Thyroid gland (tissue), 4 donors: ENCODE results near the gene RAMP3.

Experiments used
- CTCF ChIP-seq, 6 experiments: fragments of 200-600 bp in 3 of 6; fragments of 450-650 bp in 3 of 6; sonication (generic) in 3 of 6; IDR thresholded peaks; one replicate each; pipeline ENCODE4 v1.5.1; 2016 to 2019; ENCODE audit warnings: antibody characterized with exemption in 6 of 6, mild to moderate bottlenecking in 2 of 6, inconsistent platforms in 1 of 6, moderate library complexity in 1 of 6
- POLR2A ChIP-seq, 2 donors: fragments of 450-650 bp; IDR thresholded peaks; one replicate each; pipeline ENCODE4 v1.6.1; 2017; ENCODE audit warnings: antibody characterized with exemption in 2 of 2, mild to moderate bottlenecking in 2 of 2, moderate library complexity in 1 of 2

- TF ChIP-seq CTCF (IDR thresholded peaks at IDR 0.05) (no peak), POLR2A (IDR thresholded peaks at IDR 0.05) (no peak)
These were observed 3.5 kb downstream of the RAMP3 start for GRCh38 chr7:45161138-45161537.
